ENCODE data around the gene ZNF471.

DNA sequence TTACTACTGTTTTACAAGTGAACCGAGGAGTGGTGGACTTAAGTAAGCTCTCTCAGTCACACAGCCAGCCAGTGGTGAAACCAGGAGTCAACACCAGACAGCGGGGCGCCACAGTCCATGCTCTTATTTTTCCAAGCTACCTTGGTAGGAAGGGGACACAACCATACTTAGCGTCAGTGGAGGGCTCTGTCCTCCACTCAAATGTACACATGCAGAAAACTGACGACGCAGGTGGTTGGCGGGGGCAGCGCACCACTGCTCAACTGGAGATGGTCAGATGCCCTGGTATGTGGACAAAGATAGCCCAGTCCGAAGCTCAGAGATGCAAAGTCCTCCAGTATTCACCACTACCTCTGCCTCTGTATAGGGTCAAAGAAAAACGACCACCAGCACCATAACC, 31.6 kb upstream of the ZNF471 start:
- TF ChIP-seq EZH2phosphoT487 (IDR thresholded peaks at IDR 0.05; ENCODE audit: insufficient read depth, low read depth) (no peak), EZH2 (IDR thresholded peaks at IDR 0.05; ENCODE audit: insufficient read depth, poor library complexity, severe bottlenecking) (no peak)
